A549 treated with CpdA at 1 μM for 4 hours (cell line): ENCODE data around the gene RSPO1. TPM values are rescaled to one million over a fixed set of nuclear protein-coding genes. Genes with fewer than 3 reads are reported as not detected.

ENCODE experiments used
- total RNA-seq: library from RNA; stranded (reverse); fragments of 200-300 nt; extraction: Qiagen RNA extraction; gene quantifications from 5 replicates; pipeline ENCODE4 v1.2.3, GENCODE V29; 2022; ENCODE audit warnings: low read depth

The RSPO1 gene
- total RNA-seq, result 0.09 to 0.13 TPM (median 0.10 TPM) in 4 of 5 replicates, not detected in the other

GRCh38 chr1:37634244-37634991 lies at the start of gene RSPO1:
RSPO1 (minus strand) TSS chr1:37634892; CDS start chr1:37629661, 5,231 bp downstream.

GRCh38 chr1:37595440-37596181 lies 39.1 kb downstream of the RSPO1 start, which contains the start of gene GNL2:
GNL2 (minus strand) TSS chr1:37595937; CDS start chr1:37595822, 115 bp downstream.

Other genes starting within 250 kb of the RSPO1 start
- 12.9 to 20.1 TPM (median 16.6 TPM) in 5 replicates for gene ZC3H12A, start 160.3 kb downstream of the RSPO1 start, total RNA-seq
- gene MEAF6, start 120.1 kb downstream of the RSPO1 start, total RNA-seq, result 33.0 to 39.2 TPM (median 33.7 TPM) in 5 replicates
- gene SNIP1, start 80.6 kb downstream of the RSPO1 start, total RNA-seq, result 8.5 to 12.3 TPM (median 10.0 TPM) in 5 replicates
- gene DNALI1, start 78.0 kb downstream of the RSPO1 start, total RNA-seq, result 0.03 to 0.13 TPM in 2 of 5 replicates, not detected in the others
- 47.6 to 70.9 TPM (median 53.2 TPM) in 5 replicates for gene GNL2, start 39.0 kb downstream of the RSPO1 start, total RNA-seq
- gene CDCA8, start 57.6 kb upstream of the RSPO1 start, total RNA-seq, result 46.9 to 52.0 TPM (median 48.3 TPM) in 5 replicates
- 0.51 to 0.91 TPM (median 0.62 TPM) in 5 replicates for gene EPHA10, start 130.2 kb upstream of the RSPO1 start, total RNA-seq
- gene MANEAL, start 159.0 kb upstream of the RSPO1 start, total RNA-seq, result 22.2 to 27.6 TPM (median 25.3 TPM) in 5 replicates
- gene C1orf122, start 172.9 kb upstream of the RSPO1 start, total RNA-seq, result 31.0 to 60.3 TPM (median 56.3 TPM) in 5 replicates
- 13.9 to 19.8 TPM (median 18.9 TPM) in 5 replicates for gene YRDC, start 173.3 kb upstream of the RSPO1 start, total RNA-seq
- gene MTF1, start 224.7 kb upstream of the RSPO1 start, total RNA-seq, result 4.0 to 4.8 TPM (median 4.6 TPM) in 5 replicates